HFF-Myc (cell line): Measurements from ENCODE around the gene IRF5.

Source experiments
- DNase-seq: peaks from one replicate; pipeline ENCODE4 v3.0.0-alpha.2; 2011; ENCODE audit warnings: low read depth; ENCODE audit errors: extremely low read depth
- H3K4me3 ChIP-seq: replicated peaks from 2 replicates; pipeline ENCODE4 v1.5.1; 2011; ENCODE audit warnings: low read depth, mild to moderate bottlenecking, control low read depth, low read length
- CTCF ChIP-seq: IDR thresholded peaks from 2 replicates; pipeline ENCODE4 v1.5.1; 2012; ENCODE audit warnings: mild to moderate bottlenecking, low read depth, low read length, control low read depth; ENCODE audit errors: missing control alignments

The IRF5 gene

GRCh38 chr7:128923411-128923800 is 14.3 kb upstream of the IRF5 start:
- TF ChIP-seq CTCF: no peak
- no peak overlapping the region for H3K4me3 ChIP-seq
- DNase-seq: no peak

- TF ChIP-seq CTCF: no peak
- DNase-seq: no peak
- no peak overlapping the region for H3K4me3 ChIP-seq
Measured at GRCh38 chr7:128924707-128925588, 12.8 kb upstream of the IRF5 start.

GRCh38 chr7:128928159-128928813 is 9.4 kb upstream of the IRF5 start:
- no peak for DNase-seq
- no peak for TF ChIP-seq CTCF
- H3K4me3 ChIP-seq: no peak overlapping the region

GRCh38 chr7:128928882-128929788 is 8.6 kb upstream of the IRF5 start:
- no peak for DNase-seq
- no peak for TF ChIP-seq CTCF
- H3K4me3 ChIP-seq: no peak overlapping the region

GRCh38 chr7:128931190-128931798 is 6.4 kb upstream of the IRF5 start:
- no peak for TF ChIP-seq CTCF
- no peak overlapping the region for H3K4me3 ChIP-seq
- DNase-seq: no peak
